ENCODE results near the gene ZNF343.

DNA sequence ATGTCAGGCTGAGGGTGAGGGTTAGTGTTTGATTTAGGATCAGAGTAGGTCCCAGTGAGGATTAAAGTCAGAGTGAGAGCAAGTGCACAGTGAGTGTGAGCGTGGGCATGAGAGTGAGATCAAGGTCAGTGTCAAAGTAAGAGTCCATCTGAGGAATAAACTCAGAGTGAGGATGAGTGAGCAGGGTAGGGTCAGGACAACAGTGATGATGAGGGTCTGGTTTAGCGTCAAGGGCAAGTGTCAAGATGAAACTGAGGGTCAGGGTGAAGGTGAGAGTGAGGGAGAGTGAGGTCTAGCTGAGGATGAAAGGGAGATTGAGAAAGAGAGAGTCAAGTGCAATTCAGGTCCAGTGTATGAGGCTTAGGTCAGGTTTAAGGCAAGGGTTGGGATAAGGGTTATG lies 7.7 kb upstream of the ZNF343 start:
- TF ChIP-seq CTCF (IDR thresholded peaks at IDR 0.05 in 2 of 3, conservative IDR thresholded peaks at IDR 0.05 in 1 of 3; ENCODE audit: control insufficient read depth in 2 of 3, extremely low read depth in 1 of 3, insufficient read depth in 1 of 3, low read depth in 3 of 3, low read length in 3 of 3) (no peak), SMC3 (IDR thresholded peaks at IDR 0.05; ENCODE audit: borderline replicate concordance, low read length) (no peak), BHLHE40 (IDR thresholded peaks at IDR 0.05; ENCODE audit: borderline replicate concordance in 1 of 2, low read depth in 2 of 2, low read length in 1 of 2) (no peak), MXI1 (IDR thresholded peaks at IDR 0.05; ENCODE audit: low read depth, low read length) (no peak), REST (IDR thresholded peaks at IDR 0.05; ENCODE audit: low read depth, low read length) (no peak), HDGF (IDR thresholded peaks at IDR 0.05) (no peak), IKZF1 (conservative IDR thresholded peaks at IDR 0.05) (no peak), SIN3A (IDR thresholded peaks at IDR 0.05; ENCODE audit: low read depth, low read length) (no peak), MEF2A (IDR thresholded peaks at IDR 0.05; ENCODE audit: insufficient read depth, low read depth, low read length) (no peak), POLR2AphosphoS5 (IDR thresholded peaks at IDR 0.05; ENCODE audit: low read length) (no peak), TAF1 (IDR thresholded peaks at IDR 0.05; ENCODE audit: borderline replicate concordance, low read depth, low read length) (no peak), BCL11A (IDR thresholded peaks at IDR 0.05; ENCODE audit: low read depth, low read length) (no peak)
- TF ChIP-seq, protein P1, sequence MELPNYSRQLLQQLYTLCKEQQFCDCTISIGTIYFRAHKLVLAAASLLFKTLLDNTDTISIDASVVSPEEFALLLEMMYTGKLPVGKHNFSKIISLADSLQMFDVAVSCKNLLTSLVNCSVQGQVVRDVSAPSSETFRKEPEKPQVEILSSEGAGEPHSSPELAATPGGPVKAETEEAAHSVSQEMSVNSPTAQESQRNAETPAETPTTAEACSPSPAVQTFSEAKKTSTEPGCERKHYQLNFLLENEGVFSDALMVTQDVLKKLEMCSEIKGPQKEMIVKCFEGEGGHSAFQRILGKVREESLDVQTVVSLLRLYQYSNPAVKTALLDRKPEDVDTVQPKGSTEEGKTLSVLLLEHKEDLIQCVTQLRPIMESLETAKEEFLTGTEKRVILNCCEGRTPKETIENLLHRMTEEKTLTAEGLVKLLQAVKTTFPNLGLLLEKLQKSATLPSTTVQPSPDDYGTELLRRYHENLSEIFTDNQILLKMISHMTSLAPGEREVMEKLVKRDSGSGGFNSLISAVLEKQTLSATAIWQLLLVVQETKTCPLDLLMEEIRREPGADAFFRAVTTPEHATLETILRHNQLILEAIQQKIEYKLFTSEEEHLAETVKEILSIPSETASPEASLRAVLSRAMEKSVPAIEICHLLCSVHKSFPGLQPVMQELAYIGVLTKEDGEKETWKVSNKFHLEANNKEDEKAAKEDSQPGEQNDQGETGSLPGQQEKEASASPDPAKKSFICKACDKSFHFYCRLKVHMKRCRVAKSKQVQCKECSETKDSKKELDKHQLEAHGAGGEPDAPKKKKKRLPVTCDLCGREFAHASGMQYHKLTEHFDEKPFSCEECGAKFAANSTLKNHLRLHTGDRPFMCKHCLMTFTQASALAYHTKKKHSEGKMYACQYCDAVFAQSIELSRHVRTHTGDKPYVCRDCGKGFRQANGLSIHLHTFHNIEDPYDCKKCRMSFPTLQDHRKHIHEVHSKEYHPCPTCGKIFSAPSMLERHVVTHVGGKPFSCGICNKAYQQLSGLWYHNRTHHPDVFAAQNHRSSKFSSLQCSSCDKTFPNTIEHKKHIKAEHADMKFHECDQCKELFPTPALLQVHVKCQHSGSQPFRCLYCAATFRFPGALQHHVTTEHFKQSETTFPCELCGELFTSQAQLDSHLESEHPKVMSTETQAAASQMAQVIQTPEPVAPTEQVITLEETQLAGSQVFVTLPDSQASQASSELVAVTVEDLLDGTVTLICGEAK (IDR thresholded peaks at IDR 0.05; ENCODE audit: borderline replicate concordance), result no peak
